WERI-Rb-1 (cell line): ENCODE data around the gene ATP8B3.

ENCODE experiments used
- DNase-seq: peaks from one replicate; pipeline ENCODE4 v3.0.0-alpha.2; 2020
- H3K27ac ChIP-seq: fragments of 250-450 bp; sonication (Bioruptor Pico); 2 replicates; pipeline ENCODE4 v1.5.1; 2020; ENCODE audit warnings: mild to moderate bottlenecking, moderate library complexity
- H3K27me3 ChIP-seq: fragments of 250-450 bp; sonication (Bioruptor Pico); 2 replicates; pipeline ENCODE4 v1.5.1; 2021; ENCODE audit warnings: mild to moderate bottlenecking, low read depth, moderate library complexity; ENCODE audit not compliant: insufficient read depth, severe bottlenecking
- H3K36me3 ChIP-seq: fragments of 250-450 bp; sonication (Bioruptor Pico); 2 replicates; pipeline ENCODE4 v1.5.1; 2020; ENCODE audit warnings: mild to moderate bottlenecking, moderate library complexity
- H3K4me3 ChIP-seq: 2 replicates; pipeline ENCODE4 v1.5.1; 2011; ENCODE audit warnings: low read depth, mild to moderate bottlenecking, control low read depth, low read length
- H3K9me3 ChIP-seq: fragments of 250-450 bp; sonication (Bioruptor Pico); 2 replicates; pipeline ENCODE4 v1.5.1; 2021; ENCODE audit warnings: mild to moderate bottlenecking, moderate library complexity; ENCODE audit not compliant: severe bottlenecking
- CTCF ChIP-seq: IDR thresholded peaks from 2 replicates; pipeline ENCODE4 v1.5.1; 2011; ENCODE audit warnings: low read depth, mild to moderate bottlenecking, control low read depth, inconsistent platforms, low read length

The ATP8B3 gene

GRCh38 chr19:1823020-1823419, 10.9 kb upstream of the ATP8B3 start:
- no peak overlapping the region for H3K27ac ChIP-seq
- no peak for TF ChIP-seq CTCF

GRCh38 chr19:1822210-1822609, 10.1 kb upstream of the ATP8B3 start:
- no peak for DNase-seq
- TF ChIP-seq CTCF: no peak
- Histone ChIP-seq H3K9me3 (no peaks in the 10 kb centered on the region), H3K4me3 (no peak overlapping the region), H3K27me3 (no peaks in the 10 kb centered on the region), H3K36me3 (peaks cover 71% of the 10 kb centered on the region), H3K27ac (no peak overlapping the region)

More at GRCh38 chr19:1823020-1823419, 10.9 kb upstream of the ATP8B3 start:
- H3K36me3 ChIP-seq: peaks cover 68% of the 10 kb centered on the region
- no peaks in the 10 kb centered on the region for H3K9me3 ChIP-seq
- DNase-seq: no peak
- no peaks in the 10 kb centered on the region for H3K27me3 ChIP-seq
- no peak overlapping the region for H3K4me3 ChIP-seq

GRCh38 chr19:1819341-1820255, 7.5 kb upstream of the ATP8B3 start:
- Histone ChIP-seq H3K27me3 (no peaks in the 10 kb centered on the region), H3K9me3 (no peaks in the 10 kb centered on the region), H3K27ac (no peak overlapping the region), H3K36me3 (peaks cover 82% of the 10 kb centered on the region), H3K4me3 (no peak overlapping the region)
- no peak for DNase-seq
- TF ChIP-seq CTCF: no peak

GRCh38 chr19:1818549-1819195, 6.6 kb upstream of the ATP8B3 start:
- H3K36me3 ChIP-seq: peaks cover 73% of the 10 kb centered on the region
- no peak for DNase-seq
- H3K4me3 ChIP-seq: no peak overlapping the region
- H3K27me3 ChIP-seq: no peaks in the 10 kb centered on the region
- no peak overlapping the region for H3K27ac ChIP-seq
- H3K9me3 ChIP-seq: no peaks in the 10 kb centered on the region
- TF ChIP-seq CTCF: no peak

GRCh38 chr19:1817553-1818179, 5.6 kb upstream of the ATP8B3 start:
- no peak for TF ChIP-seq CTCF
- Histone ChIP-seq H3K27ac (no peak overlapping the region), H3K9me3 (no peaks in the 10 kb centered on the region), H3K27me3 (no peaks in the 10 kb centered on the region), H3K36me3 (peaks cover 63% of the 10 kb centered on the region), H3K4me3 (no peak overlapping the region)
- DNase-seq: no peak
